Activated CD8-positive, alpha-beta memory T cell treated with anti-CD3 and anti-CD28 coated beads, Interleukin-2, amount 50 U/mL, for 24 hours (primary cell): ENCODE data around the gene ST7.

Experiments used
- DNase-seq: peaks from one replicate; pipeline ENCODE4 v3.0.0-alpha.2; 2020; ENCODE audit errors: extremely low read depth

The ST7 gene

DNA sequence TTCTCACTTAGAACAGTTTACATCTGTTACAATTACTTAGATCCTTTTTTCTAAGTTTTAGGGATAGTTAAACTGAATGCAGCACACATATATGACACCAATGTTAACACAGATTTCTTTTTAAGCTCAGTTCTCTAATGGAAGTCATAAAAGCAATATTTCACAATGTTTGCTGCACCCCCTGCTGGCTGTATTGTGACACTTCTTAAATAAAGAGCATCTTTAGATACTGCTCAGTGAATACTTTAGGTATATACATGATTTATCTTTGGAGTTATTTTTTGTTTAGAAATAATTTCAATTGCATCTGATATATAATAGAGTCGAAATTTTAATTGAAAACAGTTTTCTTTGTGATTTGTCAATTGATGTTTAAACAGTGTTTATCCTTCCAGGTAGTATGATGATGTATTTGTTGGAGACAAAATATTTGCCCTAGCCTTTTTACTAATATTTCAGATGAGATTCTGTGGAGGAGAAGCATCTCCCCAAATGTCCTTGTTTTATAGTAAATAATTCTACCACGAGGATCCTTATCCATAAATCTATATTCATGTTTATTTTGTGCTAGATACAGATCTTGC, 174.4 kb downstream of the ST7 start:
- no peak for DNase-seq

DNA sequence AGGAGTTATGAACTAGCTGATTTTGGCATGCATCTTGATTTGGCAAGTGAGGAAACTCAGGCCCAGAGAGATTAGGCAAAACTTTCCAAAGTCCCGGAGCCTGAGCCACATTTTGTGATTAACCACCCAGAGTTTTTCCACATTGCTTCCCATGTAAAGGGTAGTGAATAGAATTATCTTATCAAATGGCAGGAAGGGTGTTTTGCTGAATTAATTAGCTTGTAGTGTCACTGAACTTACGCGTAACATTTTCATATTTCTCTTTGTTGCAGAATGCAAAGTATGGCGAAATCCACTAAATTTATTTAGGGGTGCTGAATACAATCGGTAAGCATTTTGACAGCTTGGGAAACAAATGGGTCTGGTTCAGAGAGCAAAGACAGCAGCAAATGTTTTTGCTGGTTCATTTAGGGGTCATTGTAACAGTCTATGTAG, 176.2 kb downstream of the ST7 start:
- DNase-seq = no peak

DNA sequence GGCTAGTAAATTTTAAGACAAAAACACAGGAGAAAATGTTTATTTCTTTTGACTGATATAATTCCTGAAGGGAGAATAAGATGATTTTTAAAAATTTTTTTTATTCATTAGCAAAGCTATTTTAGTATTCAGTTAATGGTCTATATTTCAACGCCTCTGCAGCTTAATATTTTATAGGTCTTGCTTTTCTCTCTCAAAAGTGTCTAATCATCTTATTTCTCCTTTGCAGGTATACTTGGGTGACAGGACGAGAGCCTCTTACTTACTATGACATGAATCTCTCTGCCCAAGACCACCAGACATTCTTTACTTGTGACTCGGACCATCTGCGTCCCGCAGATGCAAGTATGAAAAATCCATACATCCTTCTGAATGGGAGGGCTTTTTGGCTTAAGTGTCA, 177.0 kb downstream of the ST7 start:
- no peak for DNase-seq

DNA sequence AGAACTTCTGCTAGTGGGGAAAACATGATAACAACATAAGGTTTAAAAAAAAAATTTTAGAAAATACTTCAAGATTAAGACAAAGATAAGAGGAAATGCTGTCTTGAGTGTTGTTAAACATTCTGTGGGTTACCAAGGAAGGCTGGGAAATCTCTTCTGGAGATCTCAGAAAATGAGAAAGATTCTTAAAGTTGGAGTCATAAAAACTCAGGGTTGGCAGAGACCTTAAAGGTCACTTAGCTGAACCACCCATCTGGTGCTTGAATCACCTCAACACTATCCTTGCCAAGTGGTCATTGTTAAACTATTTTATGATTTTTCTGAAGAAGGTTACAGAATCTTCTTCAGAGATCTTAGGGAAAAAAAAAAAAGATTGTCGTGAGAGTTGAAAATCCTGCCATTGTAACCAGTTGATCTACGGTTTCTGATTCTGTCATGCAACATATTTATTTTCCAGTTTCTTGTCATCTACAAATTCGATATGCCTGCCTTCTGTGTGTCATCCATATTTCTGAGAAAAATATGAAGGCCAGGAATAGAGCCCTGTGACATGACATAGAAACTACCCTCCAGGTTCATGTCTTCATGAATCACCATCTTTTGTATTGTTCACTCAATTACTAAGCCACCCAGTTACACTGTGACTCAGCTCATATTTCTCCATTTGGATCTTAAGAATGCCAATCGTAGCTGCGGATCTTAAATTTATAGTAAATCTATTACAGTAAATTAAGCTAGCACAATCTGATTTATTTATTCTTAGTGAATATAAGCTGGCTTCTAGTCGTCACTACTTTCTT, 179.2 kb downstream of the ST7 start:
- no peak for DNase-seq

DNA sequence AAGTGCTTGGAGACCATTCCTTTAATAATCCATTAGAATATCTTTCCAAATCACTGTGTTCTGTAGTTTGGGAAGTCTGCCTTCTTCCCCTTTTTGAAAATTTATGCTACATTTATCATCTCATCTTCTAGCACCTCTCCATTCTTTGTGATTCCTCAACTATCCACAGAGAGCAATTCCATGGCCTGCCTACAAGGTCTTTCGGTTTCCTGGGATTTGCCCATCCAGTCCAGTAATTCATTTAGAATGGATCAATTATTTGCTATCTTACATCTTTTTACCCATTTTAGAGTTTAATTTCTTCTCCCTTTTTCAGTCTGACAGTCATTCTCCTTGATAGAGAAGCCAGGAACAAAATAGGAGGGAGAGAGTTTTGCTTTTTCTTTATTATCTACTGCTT, 179.8 kb downstream of the ST7 start:
- DNase-seq = no peak

DNA sequence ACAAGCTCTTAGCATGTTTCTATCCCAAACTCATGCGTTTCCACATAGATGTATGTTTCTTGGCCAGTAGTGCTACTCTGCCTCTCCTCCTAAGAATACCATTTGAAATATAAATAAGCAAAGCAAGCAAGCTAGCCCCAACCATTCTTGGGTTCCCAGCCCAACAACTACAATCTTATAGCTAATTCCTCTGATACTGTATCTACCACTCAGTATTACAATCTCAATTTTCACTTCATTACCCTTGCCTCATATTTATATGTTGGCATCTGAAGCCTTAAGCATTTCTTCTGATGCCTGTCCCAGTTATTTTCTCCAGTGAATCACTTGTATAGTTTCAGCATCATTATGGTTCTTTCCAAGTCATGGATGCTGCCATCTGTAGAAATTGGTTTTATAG, 181.1 kb downstream of the ST7 start:
- DNase-seq = no peak

DNA sequence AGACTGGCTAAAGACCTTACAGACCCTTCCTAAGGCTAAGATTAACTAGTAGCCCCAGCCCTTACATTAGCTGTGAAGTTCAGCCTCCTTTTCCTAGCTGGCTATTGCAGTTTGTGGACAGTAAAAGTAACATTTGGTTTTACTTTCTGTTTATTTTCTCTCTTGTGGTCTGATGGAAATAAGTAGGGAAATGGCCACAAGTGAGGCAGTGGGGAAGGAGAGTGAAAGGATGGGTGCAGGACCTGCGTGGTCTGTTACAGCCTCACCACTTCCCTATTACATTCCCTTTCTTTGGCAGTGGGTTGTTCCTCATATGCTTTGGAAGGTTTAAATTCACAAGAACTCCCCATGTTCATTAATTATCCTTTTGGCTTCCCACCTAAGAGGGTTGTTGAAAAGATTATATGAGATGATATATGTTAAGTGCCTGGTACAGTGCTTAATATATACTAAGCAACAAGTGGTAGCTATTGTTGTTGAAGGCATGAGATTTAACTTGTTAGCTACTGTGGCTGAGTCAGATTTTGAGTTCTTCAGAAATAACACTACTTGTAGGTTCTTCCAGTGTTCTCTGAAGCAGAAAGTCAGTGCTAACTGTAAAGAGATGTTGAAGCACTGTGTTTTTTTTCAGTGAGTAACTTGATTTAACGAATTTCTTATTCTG, 181.7 kb downstream of the ST7 start:
- no peak for DNase-seq

DNA sequence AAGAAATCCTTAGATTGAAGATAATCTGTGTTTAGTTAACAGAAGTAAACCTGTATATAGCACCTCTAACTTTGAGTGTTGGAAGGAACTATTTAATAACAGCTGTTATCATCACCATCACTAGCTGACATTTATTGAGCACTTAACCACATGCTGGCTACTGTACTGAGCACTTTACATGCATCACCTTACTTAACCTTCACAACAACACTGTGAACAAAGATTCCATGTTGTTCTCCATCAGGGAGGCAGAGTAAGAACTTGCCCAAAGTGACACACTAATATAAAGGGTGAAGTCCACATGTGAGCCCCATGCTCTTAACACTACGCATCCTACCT, 182.2 kb downstream of the ST7 start:
- DNase-seq = no peak

DNA sequence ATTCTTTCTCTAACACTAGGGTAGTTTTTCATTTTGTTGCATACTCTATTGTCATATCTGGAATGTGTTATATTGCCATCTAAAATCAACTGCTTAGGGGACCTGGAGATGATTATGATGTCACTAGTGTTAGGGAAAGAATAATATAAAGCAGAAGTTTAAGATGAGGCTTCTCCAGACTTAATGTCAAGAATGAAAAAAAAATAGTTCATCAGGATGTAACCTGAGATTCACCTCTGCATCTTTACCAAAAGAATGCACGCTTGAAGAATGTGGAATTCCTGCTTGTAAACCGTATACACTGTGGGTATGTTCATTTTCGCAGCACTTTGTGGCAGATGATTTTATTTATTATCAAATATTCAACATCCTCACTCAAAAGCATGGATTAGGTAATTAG, 184.6 kb downstream of the ST7 start:
- DNase-seq = no peak

DNA sequence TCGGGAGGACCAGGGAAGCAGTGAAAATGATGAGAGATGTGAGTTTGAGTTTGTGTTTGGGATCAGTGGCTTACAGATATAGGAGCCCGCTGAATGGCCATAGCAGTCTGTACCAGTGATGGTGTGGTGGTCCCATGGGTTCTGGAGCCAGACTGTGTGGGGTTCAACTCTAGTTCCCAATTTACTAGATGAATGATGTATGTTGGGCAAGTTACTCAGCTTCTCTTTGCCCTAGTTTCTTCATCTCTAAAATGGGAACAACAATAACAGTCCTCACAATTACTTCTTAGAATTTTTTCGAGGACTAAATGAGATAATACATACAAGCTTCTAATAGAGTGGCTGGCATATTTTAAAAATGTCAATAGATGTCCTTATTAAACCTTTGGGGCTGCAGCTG, 185.2 kb downstream of the ST7 start:
- no peak for DNase-seq

DNA sequence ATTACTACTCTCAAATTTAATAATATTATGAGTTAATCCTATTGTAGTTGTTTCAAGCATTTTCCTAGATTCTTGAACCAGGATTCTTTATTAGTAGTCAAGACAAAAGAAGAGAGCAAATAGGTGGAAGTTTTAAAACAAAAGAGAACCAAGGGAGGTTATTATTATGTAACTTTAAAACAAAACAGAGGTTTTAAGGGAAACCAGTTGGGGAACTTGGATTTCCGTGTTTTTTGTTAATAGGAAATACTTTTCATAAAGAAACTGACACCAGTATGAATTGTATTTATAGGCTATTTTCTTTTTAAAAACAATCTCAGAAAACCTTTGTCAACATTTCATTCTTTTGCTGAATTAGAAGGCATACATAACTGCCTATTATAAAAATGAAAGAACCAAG, 185.7 kb downstream of the ST7 start:
- DNase-seq = no peak

DNA sequence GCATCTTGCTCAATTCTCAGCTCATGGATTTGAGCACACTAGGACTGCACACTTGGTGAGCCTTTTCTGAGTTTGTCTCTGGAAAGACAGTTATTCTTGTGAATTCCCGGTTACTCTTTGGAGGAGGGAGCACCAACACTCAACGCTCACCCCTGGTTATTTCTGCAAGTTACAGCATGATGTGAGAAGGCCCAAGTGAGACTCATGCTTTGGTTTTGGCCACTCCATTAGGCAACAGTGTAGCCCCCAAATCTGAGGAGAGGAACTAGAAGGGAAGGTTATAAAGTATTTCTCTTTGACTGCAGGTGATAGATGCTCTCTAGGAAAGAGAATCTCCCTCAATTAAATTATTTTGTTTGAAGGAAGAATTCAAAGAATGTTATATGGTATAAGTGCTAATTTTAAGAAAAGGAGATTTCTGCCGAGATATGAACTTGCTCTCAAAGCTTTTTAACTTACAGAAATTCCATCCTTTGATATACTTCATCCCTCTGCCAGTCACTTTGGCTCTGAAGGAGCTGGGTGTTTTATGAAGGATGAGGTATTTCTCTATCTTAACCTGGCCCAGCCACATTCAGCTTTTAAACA, 186.2 kb downstream of the ST7 start:
- DNase-seq = no peak

DNA sequence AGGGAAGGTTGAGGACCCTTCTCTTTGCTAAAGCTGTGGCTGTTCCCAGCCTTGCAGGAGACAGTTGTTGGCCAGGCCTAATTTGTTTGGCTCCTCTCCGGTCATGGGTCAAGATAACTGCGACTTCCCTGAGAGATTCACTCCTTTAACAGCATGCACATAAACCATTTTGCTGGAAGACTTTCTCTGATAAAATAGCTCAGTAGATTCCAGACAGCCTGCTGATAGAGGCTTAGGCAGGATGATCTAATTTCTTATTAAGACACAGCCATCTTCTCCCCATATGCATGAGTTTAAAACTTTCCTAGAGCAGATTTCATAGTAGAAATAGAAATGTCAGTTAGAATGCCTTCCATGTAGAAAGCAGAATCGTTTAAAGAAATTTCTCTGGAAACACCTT, 187.6 kb downstream of the ST7 start:
- DNase-seq = no peak

DNA sequence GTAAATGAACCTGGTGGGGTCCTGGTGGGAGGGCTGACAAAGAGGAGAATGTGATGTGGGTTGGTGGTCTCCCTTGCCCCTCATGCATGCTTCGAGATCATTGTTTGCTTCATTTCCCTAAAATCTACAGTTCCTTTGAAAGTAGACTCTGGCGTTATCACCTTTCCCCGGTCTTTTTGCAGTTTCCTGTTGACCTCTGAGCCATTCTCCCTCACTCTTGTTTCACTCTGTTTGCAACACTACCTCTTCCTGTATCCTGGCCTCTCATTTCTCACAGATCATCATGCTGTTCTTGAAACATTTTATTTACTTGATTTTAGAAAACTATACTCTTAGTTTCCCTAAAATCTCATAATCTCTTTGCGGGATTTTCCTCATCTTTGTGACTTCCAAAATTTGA, 189.8 kb downstream of the ST7 start:
- no peak for DNase-seq

DNA sequence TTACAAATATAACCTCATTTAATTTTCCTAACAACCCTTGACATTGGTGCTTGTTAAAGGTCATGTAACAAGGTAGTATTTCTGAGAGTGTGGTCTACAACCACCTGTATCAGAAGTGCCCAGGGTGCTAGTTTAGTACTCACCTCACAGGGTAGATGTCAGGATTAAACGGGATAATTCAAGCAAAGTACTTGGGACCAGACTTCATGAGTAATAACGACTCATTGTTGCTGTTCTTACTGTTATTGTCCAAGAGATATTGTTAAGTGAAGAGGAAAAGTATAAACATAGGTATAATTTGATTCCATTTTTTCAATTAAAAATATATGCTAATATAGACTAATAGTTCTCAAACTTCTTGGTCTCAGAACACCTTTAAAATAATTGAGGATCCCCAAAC, 190.3 kb downstream of the ST7 start:
- DNase-seq = no peak

DNA sequence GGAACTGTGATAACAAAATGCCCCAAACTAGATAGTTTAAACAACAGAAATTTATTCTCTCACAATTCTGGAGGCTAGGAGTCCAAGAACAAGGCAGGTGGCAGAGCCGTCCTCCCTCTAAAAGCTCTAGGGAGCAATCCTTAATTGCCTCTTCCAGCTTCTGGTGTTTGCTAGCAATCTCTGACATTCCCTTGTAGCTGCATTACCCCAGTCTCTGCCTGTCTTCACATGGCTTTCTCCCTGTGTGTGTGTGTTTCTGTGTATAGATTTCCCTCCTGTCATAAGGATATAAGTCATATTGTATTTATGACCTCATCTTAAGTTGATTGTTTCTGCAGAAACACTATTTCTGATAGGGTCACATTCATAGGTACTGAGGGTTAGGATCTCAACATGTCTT, 192.0 kb downstream of the ST7 start:
- no peak for DNase-seq

DNA sequence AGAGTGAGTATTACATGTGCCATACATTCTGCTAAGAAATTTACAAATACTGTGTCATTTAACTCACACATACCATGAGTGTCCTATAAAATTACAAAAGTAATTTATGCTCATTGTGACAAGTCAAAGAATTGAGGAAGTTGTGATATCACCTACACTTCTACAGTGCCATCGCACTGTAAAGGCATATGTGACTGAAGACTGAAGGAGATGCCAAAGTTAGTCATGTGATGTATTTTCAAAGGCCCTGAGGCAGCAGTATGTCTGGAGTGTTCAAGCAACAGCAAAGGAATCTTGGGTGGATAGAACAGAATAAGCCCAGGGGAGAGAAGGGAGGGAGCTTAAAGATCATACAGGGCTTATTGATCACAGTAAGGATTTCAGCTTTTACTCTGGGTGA, 192.8 kb downstream of the ST7 start:
- DNase-seq = no peak

DNA sequence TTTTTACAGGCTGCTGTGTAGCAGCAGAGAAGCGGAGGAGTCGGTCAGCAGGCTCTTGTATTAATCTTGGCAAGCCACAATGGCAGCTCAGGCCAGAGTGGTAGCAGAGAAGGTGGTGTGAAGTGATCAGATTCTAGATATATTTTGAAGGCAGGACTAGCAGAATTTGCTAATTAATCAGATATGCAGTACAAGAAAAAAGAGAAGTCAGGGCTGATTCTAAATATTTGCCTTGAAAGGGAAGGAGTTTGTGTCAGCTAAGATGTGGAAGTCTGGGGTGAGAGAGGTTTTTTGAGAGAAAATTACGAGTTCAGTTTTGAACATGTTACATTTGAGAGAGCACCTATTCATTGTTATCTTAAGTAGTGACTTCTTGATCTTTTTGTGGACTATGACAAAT, 193.2 kb downstream of the ST7 start:
- DNase-seq = no peak

DNA sequence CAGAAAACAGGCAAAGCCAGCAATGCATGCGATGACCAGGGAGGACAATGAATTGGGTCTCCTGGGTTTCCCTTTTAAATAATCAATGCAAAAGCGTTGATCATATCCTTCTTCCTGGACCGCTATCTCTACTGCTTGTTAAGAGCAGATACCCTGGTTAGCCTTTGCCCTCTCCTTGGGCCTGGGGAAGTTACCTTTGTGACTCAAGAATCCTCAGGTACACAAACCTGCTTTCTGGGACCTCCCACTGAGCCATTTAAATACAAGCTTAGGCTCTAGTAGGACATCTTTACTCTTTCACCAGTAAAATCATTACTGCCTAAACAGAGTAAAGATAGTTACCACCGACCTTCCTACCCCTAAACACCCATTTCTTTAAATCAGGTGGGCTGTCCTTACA, 195.7 kb downstream of the ST7 start:
- no peak for DNase-seq

DNA sequence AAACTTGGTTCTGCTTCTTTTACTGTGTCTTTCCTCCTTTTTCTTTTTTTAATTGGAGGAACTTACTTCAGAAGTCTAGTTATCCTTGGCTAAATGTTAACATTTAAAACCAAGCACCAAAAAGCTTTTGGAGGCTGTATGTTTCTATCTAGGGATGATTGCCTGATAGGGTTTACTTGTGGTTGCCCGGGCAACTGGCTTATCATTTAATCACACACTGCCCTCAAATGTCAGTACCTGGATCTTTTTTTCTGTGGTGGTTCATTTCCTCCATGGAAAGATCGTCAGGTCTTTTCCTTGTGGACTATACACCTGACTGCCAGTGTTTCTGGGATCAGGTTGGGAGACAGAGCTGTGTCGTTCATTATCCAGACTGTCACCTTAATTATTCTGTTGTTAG, 196.4 kb downstream of the ST7 start:
- no peak for DNase-seq

DNA sequence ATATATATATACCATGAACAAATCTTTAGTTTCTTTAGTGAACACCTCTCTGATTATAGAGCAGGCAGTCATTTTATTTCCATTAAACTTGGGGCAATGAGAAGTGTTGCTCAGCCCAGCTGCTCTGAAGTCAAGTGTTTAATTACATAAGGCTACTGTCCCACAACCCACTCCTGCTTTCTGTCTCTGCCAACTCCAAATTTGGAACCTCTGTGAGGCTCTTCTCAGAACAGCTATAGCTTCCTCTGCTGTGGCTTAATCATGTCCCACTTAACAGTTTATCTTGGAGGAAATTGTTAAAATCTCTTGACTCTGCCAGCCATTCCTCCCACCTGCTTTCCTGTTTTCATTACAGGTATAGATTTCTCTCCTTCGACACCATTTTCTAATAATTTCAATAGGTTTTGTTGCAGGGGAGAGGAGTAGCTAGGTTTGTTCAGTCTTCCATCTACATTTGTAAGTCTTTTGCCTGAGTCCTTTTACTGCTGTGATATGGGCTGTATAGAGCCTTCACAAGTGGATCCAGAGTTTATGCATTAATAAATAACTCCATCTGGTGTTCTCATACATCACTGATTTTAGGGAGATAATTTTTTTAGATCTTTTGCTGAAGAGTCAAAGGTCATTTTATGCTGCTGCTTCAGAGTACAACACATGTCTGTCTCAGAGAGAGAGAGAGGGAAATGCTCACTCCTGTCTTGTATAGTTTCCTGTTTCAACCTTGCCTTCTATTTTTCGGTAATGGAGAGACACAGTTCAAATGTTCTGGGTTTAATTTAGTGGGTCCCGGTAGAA, 199.1 kb downstream of the ST7 start:
- DNase-seq = no peak

DNA sequence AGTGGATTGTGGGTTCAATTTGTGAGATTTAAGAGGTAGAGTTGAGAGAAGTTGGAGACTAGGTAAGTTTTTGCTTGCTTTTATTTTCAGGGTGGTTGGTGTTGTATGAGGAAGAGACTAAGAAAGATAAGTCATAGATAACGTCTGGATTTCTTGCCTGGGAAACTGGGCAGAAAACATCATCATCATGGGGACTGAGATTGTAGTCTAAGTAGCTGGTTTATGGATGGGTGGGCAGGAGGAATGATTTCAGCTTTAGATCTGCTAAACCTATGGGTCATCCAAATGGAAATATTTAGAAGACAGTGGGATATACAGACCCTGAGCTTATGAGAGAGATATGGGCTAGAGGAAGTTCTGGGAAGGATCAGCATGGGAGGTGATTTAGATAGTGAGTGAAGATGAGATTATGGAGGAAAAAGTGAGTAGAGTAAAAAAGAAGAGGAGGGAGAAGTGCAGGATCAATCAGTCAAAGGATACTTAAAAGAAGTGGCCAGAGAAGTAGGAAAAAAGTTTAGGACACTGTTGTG, 199.8 kb downstream of the ST7 start:
- no peak for DNase-seq
